Progenitor cell of endocrine pancreas (in vitro differentiated cells): Measurements from ENCODE around the gene USH1G. TPM values are rescaled to one million over a fixed set of nuclear protein-coding genes. Genes with fewer than 3 reads are reported as not detected.

Experiments used
- DNase-seq: peaks from one replicate; pipeline ENCODE4 v3.0.0; 2021; ENCODE audit warnings: low spot score; ENCODE audit not compliant: unreplicated experiment
- H3K27ac Mint-ChIP-seq: 2 replicates; pipeline ENCODE4 v1.8.0; 2021; ENCODE audit warnings: mild to moderate bottlenecking, moderate library complexity, mixed read lengths
- H3K27me3 Mint-ChIP-seq: 2 replicates; pipeline ENCODE4 v1.8.0; 2021; ENCODE audit warnings: mixed read lengths
- H3K36me3 Mint-ChIP-seq: 2 replicates; pipeline ENCODE4 v1.8.0; 2022; ENCODE audit warnings: mixed read lengths; ENCODE audit not compliant: insufficient read depth
- H3K4me1 Mint-ChIP-seq: 2 replicates; pipeline ENCODE4 v1.8.0; 2021; ENCODE audit warnings: low read depth, mixed read lengths
- H3K4me3 Mint-ChIP-seq: 2 replicates; pipeline ENCODE4 v1.8.0; 2021; ENCODE audit warnings: low read depth, mild to moderate bottlenecking, moderate library complexity, mixed read lengths
- H3K9me3 Mint-ChIP-seq: 2 replicates; pipeline ENCODE4 v1.8.0; 2021; ENCODE audit warnings: low read depth, mixed read lengths
- total RNA-seq: library from RNA; stranded (reverse); gene quantifications from 2 replicates; pipeline ENCODE4 v1.2.1, GENCODE V29; 2021
- TF ChIP-seq, protein P1 (sequence below): fragments of 200-600 bp; sonication (generic); IDR thresholded peaks from one replicate; pipeline ENCODE4 v1.5.0; 2021; ENCODE audit warnings: antibody characterized with exemption, mild to moderate bottlenecking; ENCODE audit not compliant: unreplicated experiment

USH1G gene
- total RNA-seq, 1 donor from 2014 or later: 0.19 TPM

DNA sequence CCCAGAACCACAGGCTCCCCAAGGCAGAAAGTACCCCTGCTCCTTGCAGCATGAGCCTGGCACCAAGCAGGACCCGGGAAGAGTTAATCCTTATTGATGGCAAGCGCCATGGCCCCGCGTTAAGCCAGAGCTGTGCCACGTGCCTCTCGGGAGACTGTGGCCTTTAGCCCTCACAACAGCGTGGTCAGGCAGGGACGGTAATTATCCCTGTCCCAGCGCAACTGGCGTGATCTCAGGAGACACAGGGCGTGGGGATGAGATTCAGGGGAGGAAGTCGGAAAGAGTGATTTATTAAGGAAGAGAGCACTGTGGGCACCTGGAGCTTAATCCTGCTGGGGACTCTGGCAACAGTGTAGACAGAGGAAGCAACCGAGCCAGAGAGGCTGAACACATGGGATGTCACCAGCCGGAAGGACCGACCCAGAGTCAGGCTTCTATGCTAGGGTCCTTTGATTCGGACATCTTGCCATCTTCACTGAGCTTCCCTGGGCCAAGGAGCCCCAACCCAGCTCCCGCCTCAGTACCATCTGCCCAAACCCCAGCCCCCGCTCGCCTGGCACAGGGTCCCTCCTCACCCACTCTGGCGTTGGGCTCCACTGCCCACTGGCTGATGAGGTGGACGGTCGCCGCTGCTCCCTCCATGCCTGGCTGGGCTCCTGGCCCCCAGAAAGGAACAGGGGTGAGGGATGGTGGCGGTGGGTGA, 29.5 kb upstream of the USH1G start:
- H3K36me3 Mint-ChIP-seq: peaks cover 13% of the 10 kb centered on the region
- no peak for DNase-seq
- peaks cover 5% of the 10 kb centered on the region for H3K27me3 Mint-ChIP-seq
- peaks cover 8% of the 10 kb centered on the region for H3K4me1 Mint-ChIP-seq
- TF ChIP-seq, protein P1, sequence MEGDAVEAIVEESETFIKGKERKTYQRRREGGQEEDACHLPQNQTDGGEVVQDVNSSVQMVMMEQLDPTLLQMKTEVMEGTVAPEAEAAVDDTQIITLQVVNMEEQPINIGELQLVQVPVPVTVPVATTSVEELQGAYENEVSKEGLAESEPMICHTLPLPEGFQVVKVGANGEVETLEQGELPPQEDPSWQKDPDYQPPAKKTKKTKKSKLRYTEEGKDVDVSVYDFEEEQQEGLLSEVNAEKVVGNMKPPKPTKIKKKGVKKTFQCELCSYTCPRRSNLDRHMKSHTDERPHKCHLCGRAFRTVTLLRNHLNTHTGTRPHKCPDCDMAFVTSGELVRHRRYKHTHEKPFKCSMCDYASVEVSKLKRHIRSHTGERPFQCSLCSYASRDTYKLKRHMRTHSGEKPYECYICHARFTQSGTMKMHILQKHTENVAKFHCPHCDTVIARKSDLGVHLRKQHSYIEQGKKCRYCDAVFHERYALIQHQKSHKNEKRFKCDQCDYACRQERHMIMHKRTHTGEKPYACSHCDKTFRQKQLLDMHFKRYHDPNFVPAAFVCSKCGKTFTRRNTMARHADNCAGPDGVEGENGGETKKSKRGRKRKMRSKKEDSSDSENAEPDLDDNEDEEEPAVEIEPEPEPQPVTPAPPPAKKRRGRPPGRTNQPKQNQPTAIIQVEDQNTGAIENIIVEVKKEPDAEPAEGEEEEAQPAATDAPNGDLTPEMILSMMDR: no peak
- no peaks in the 10 kb centered on the region for H3K9me3 Mint-ChIP-seq
- H3K27ac Mint-ChIP-seq: no peak overlapping the region
- no peak overlapping the region for H3K4me3 Mint-ChIP-seq

DNA sequence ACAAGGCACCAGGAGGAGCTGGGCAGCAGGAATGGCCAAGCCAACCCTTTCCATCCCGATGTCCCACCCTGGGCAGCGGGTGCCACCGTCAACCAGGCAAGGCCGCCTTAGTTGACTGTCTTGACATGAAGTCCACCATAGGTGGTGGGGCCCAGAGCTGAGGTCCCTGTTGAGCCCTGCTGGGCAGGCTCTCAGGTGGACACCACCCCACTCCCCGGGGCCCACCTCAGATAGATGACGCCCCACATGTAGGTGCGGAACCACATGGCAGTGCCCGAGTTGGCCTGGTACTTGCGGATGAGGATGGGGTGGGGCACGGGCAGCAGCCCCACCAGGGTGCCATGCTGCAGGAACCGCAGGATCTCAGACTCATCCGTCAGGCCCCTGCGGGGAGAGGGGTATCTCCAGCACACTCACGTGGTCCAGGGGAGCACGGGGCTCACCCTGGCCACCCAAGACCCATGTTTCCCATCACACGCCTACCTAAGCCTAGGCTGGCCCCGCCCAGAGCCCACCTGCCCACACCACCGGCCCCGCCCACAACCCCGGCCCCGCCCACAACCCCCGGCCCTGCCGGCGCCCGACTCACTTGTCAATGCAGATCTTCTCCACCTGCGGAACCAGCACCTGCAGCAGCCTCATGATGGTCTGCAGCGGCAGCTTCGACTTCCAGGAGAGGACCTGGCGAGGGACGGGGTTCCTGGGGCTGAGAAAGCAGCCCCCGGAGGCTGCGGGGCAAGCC, 28.8 kb upstream of the USH1G start:
- TF ChIP-seq, protein P1: no peak
- no peak for DNase-seq

DNA sequence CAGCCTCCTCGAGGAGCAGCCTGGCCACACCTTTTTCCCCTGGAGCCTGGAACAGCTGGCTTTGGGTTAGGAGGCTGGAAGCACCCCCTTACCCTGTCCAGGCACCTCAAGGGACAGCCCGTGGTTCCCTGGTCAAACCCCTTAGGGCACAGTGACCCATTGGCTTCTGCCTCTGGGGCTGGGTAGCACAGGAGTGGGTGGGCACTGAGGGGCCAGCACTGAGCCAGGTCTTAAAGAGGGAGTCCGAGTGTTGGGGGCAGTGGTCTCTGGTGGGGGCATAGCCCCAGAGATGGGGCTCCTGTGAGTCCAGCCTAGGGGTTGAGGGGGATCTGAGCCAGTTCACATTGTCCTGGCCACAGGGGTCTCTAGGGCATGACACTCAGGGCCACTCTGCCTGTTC, 28.0 kb upstream of the USH1G start:
- TF ChIP-seq, protein P1: no peak
- no peak overlapping the region for H3K4me3 Mint-ChIP-seq
- H3K4me1 Mint-ChIP-seq: peaks cover 8% of the 10 kb centered on the region
- H3K36me3 Mint-ChIP-seq: peaks cover 13% of the 10 kb centered on the region
- DNase-seq: no peak
- peaks cover 6% of the 10 kb centered on the region for H3K27me3 Mint-ChIP-seq
- no peak overlapping the region for H3K27ac Mint-ChIP-seq
- H3K9me3 Mint-ChIP-seq: no peaks in the 10 kb centered on the region

More for the DNA sequence above, 28.8 kb upstream of the USH1G start:
- Mint-ChIP-seq H3K27me3 (peaks cover 6% of the 10 kb centered on the region), H3K9me3 (no peaks in the 10 kb centered on the region), H3K36me3 (peaks cover 13% of the 10 kb centered on the region), H3K4me1 (peaks cover 8% of the 10 kb centered on the region), H3K27ac (no peak overlapping the region), H3K4me3 (no peak overlapping the region)

DNA sequence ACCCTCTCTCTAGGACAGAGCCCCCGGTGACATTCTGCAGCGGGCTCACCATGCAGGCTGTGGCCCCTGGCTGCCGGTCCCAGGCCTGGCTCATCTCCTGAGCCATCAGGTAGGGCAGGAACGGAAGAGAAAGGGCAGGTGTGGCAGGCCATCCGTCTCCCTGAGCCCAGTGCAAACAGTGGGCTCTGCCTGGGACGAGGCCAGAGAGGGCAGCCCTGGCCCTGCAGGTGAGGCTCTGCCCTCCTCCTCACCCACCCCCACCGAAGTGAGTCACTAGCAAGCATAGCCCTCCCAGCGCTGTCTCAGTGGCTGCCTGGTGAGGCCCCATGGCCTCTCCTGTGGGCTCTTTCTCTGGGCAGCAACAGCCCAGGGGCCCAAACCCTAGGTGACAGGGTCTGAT, 27.2 kb upstream of the USH1G start:
- Mint-ChIP-seq H3K9me3 (no peaks in the 10 kb centered on the region), H3K36me3 (peaks cover 10% of the 10 kb centered on the region), H3K27ac (peak overlapping the region; percentile 37), H3K4me1 (peaks cover 8% of the 10 kb centered on the region), H3K27me3 (peaks cover 12% of the 10 kb centered on the region), H3K4me3 (no peak overlapping the region)
- TF ChIP-seq, protein P1: no peak
- DNase-seq: no peak

DNA sequence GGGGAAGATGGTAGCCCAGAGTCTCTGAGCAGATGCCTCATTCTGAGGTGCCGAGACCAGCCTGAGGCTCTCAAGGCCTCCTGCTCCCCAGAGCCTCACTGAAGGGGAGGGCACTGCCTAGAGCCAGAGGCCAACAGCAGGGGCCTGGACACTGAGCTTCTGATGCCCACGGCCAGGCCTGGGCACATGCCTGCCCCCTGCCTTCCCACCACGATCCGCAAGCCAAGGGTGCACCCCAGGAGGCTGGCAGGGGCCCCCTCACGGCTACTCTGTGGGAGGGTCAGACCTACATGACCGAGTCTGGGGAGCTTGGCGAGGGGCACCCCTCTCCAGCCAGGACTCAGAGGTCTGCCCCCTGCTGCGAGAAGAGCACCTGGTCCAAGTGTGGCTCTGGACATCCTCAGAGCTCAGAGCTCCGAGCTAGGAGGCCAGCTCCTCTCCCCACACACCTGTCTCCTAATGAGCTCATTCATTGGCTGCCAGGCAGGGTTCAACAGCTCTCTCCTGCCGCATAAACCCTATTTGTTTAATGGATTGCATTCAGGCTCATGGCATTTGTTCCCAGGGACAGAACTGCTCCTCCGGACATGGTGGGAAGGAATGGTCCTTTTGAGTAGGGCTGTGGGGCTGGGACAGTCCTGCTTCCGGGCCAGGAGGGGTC, 26.5 kb upstream of the USH1G start:
- DNase-seq: no peak
- no peaks in the 10 kb centered on the region for H3K9me3 Mint-ChIP-seq
- TF ChIP-seq, protein P1: no peak
- peaks cover 5% of the 10 kb centered on the region for H3K36me3 Mint-ChIP-seq
- H3K27ac Mint-ChIP-seq: peak overlapping the region; percentile 37
- H3K4me3 Mint-ChIP-seq: no peak overlapping the region
- H3K4me1 Mint-ChIP-seq: peaks cover 8% of the 10 kb centered on the region
- peaks cover 16% of the 10 kb centered on the region for H3K27me3 Mint-ChIP-seq
